GM10248 (cell line): Measurements from ENCODE around the gene TNFSF18.

Source experiments
- CTCF ChIA-PET: fragments of 300-600 bp; sonication (Branson Sonifier 250); formaldehyde crosslinking; extraction: SDS; loops from one replicate; lab custom pipeline; 2021; ENCODE audit warnings: antibody characterized with exemption; lab: Yijun Ruan, JAX
- POLR2A ChIA-PET: fragments of 350-650 bp; sonication (Branson Sonifier 250); formaldehyde crosslinking; extraction: SDS; loops from one replicate; lab custom pipeline; 2020; ENCODE audit warnings: antibody characterized with exemption; lab: Yijun Ruan, JAX
- DNase-seq: peaks from one replicate; pipeline ENCODE4 v3.0.0; 2012; ENCODE audit errors: extremely low spot score
- TF ChIP-seq, protein P1 (sequence below): IDR thresholded peaks from 2 replicates; pipeline ENCODE4 v1.5.1; 2012; ENCODE audit warnings: mild to moderate bottlenecking, low read depth; ENCODE audit errors: extremely low read depth, missing control alignments, control extremely low read depth

Gene TNFSF18

GRCh38 chr1:173058556-173058955 lies 7.8 kb upstream of the TNFSF18 start:
- POLR2A ChIA-PET: no interaction called here
- CTCF ChIA-PET: no interaction called here
- TF ChIP-seq, protein P1, sequence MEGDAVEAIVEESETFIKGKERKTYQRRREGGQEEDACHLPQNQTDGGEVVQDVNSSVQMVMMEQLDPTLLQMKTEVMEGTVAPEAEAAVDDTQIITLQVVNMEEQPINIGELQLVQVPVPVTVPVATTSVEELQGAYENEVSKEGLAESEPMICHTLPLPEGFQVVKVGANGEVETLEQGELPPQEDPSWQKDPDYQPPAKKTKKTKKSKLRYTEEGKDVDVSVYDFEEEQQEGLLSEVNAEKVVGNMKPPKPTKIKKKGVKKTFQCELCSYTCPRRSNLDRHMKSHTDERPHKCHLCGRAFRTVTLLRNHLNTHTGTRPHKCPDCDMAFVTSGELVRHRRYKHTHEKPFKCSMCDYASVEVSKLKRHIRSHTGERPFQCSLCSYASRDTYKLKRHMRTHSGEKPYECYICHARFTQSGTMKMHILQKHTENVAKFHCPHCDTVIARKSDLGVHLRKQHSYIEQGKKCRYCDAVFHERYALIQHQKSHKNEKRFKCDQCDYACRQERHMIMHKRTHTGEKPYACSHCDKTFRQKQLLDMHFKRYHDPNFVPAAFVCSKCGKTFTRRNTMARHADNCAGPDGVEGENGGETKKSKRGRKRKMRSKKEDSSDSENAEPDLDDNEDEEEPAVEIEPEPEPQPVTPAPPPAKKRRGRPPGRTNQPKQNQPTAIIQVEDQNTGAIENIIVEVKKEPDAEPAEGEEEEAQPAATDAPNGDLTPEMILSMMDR: no peak
- DNase-seq: no peak

GRCh38 chr1:173057984-173058383 lies 7.2 kb upstream of the TNFSF18 start:
- TF ChIP-seq, protein P1: no peak
- DNase-seq: no peak
- ChIA-PET POLR2A (no interaction called here), CTCF (no interaction called here)

DNA sequence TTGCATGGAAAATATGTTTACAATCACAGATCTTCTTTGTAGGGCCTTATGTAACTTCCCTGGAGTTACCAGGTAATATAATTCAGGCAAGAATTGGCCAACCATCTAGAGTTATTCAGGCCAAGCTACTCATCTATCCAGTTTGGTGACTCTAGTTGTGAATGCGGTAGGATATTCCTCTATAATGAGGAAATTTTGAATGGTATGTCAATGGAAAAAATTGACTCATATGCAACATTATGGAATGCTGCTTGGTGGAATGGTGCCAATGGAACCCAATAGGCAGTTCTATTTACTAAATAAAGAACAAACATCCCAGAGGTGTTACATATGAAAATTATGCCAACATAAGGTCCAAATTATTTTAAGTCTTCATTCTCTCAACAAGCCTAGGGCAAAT lies 5.6 kb upstream of the TNFSF18 start:
- POLR2A ChIA-PET: no interaction called here
- CTCF ChIA-PET: no interaction called here
- TF ChIP-seq, protein P1: no peak
- no peak for DNase-seq

- no peak for DNase-seq
- CTCF ChIA-PET: no interaction called here
- TF ChIP-seq, protein P1: no peak
- POLR2A ChIA-PET: no interaction called here
Measured at GRCh38 chr1:173052681-173053196, 2.0 kb upstream of the TNFSF18 start.

DNA sequence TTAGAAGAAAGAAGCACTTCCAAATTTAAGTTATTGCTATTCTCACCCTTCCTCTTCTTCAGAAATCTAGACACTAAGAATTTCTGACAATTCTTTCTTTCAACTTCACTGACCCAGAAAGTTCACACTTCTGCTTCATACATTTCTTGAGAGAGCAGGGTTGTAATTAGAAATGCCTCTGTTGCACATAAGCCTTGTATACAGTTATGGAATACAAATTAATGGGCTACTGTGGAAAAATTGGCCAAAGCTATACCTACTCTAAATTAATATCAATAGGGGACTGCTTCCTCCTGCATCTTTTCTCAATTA lies 1.5 kb downstream of the TNFSF18 start:
- ChIA-PET POLR2A (no interaction called here), CTCF (interaction anchor here (1.1 to 1.5 kb wide), 2 partner anchors 20 to 38 kb away, joined by 3 read pairs; no protein-coding TSS in a partner anchor)
- no peak for DNase-seq

GRCh38 chr1:173048621-173049321 lies 2.0 kb downstream of the TNFSF18 start:
- no peak for DNase-seq

More for the DNA sequence above, 1.5 kb downstream of the TNFSF18 start:
- TF ChIP-seq, protein P1: no peak

More at GRCh38 chr1:173048621-173049321, 2.0 kb downstream of the TNFSF18 start:
- POLR2A ChIA-PET: no interaction called here
- TF ChIP-seq, protein P1: no peak
- CTCF ChIA-PET: interaction anchor here (1.2 kb wide), 1 partner anchor 38 kb away, joined by 3 read pairs; no protein-coding TSS in a partner anchor
